Measurements from ENCODE around the gene KMT2D.

KMT2D gene

GRCh38 chr12:49031573-49032161, 28.9 kb downstream of the KMT2D start:
- no peak for DNase-seq (ENCODE audit: low read depth)
- in situ Hi-C loops (cut with HindIII; ENCODE audit: low sequenced_read_pairs), result no loop called here
- TF ChIP-seq CTCF (IDR thresholded peaks at IDR 0.05; ENCODE audit: low read depth, low read length, missing control alignments), result no peak
- H3K4me3 ChIP-seq (ENCODE audit: low read depth, low read length), result no peak overlapping the region

GRCh38 chr12:49030714-49031572, 29.7 kb downstream of the KMT2D start:
- DNase-seq (ENCODE audit: low read depth), result no peak
- H3K4me3 ChIP-seq (ENCODE audit: low read depth, low read length), result no peak overlapping the region
- in situ Hi-C loops (cut with HindIII; ENCODE audit: low sequenced_read_pairs), result no loop called here
- TF ChIP-seq CTCF (IDR thresholded peaks at IDR 0.05; ENCODE audit: low read depth, low read length, missing control alignments), result no peak

GRCh38 chr12:49030119-49030518, 30.5 kb downstream of the KMT2D start:
- in situ Hi-C loops (cut with HindIII; ENCODE audit: low sequenced_read_pairs), result no loop called here

GRCh38 chr12:49028666-49029275, 31.8 kb downstream of the KMT2D start:
- no peak for DNase-seq (ENCODE audit: low read depth)
- H3K4me3 ChIP-seq (ENCODE audit: low read depth, low read length), result no peak overlapping the region
- in situ Hi-C loops (cut with HindIII; ENCODE audit: low sequenced_read_pairs), result no loop called here
- no peak for TF ChIP-seq CTCF (IDR thresholded peaks at IDR 0.05; ENCODE audit: low read depth, low read length, missing control alignments)

More at GRCh38 chr12:49030119-49030518, 30.5 kb downstream of the KMT2D start:
- H3K4me3 ChIP-seq (ENCODE audit: low read depth, low read length), result no peak overlapping the region
- no peak for DNase-seq (ENCODE audit: low read depth)
- TF ChIP-seq CTCF (IDR thresholded peaks at IDR 0.05; ENCODE audit: low read depth, low read length, missing control alignments), result no peak

- no peak for DNase-seq (ENCODE audit: low read depth)
- no peak overlapping the region for H3K4me3 ChIP-seq (ENCODE audit: low read depth, low read length)
- TF ChIP-seq CTCF (IDR thresholded peaks at IDR 0.05; ENCODE audit: low read depth, low read length, missing control alignments), result no peak
- in situ Hi-C loops (cut with HindIII; ENCODE audit: low sequenced_read_pairs), result no loop called here
These were observed 32.6 kb downstream of the KMT2D start for GRCh38 chr12:49027846-49028555.

Data from astrocyte of the cerebellum (primary cell).